Large intestine (tissue), 3 donors: ENCODE results near the gene GUCD1. TPM values are rescaled to one million over a fixed set of nuclear protein-coding genes. Genes with fewer than 3 reads are reported as not detected.
"Not testable (repeated sequence)": the region's sequence is repeated elsewhere in the genome, so short reads cannot be mapped to it uniquely, and the experiment has no call there.

Experiments used
- DNase-seq, 2 donors: peaks; one replicate each; pipeline versions ENCODE4 v3.0.0 to v3.0.0-alpha.2; 2013
- H3K27ac ChIP-seq: one replicate; pipeline ENCODE4 v1.5.1; 2013; ENCODE audit warnings: low read length
- H3K27me3 ChIP-seq: 2 replicates; pipeline ENCODE4 v1.6.1; 2013; ENCODE audit warnings: low read length; ENCODE audit not compliant: control insufficient read depth, insufficient read depth
- H3K36me3 ChIP-seq: 2 replicates; pipeline ENCODE4 v1.6.1; 2013; ENCODE audit warnings: low read length; ENCODE audit not compliant: control insufficient read depth, insufficient read depth
- H3K4me1 ChIP-seq: one replicate; pipeline ENCODE4 v1.6.1; 2013; ENCODE audit warnings: low read length; ENCODE audit not compliant: control insufficient read depth, insufficient read depth
- H3K4me3 ChIP-seq: one replicate; pipeline ENCODE4 v1.5.1; 2013; ENCODE audit warnings: low read length
- H3K9me3 ChIP-seq: one replicate; pipeline ENCODE4 v1.6.1; 2013; ENCODE audit warnings: mild to moderate bottlenecking, low read depth, low read length, moderate library complexity; ENCODE audit not compliant: control insufficient read depth
- WGBS: methylation state at CpG from one replicate; pipeline ENCODE4 v1.1.5; 2013; ENCODE audit warnings: low lambda C conversion rate; ENCODE audit not compliant: insufficient coverage; 5-methylcytosine and 5-hydroxymethylcytosine counted together
- polyA plus RNA-seq: library from polyadenylated mRNA; unstranded; fragments of 120-200 nt; gene quantifications from one replicate; pipeline ENCODE4 v1.2.1, GENCODE V29; 2013

GUCD1 gene
- polyA plus RNA-seq, 1 donor: 140 TPM

GRCh38 chr22:24548812-24549211, 6.1 kb downstream of the GUCD1 start:
- Histone ChIP-seq H3K36me3 (peaks cover 74% of the 10 kb centered on the region), H3K4me1 (peaks cover 51% of the 10 kb centered on the region), H3K9me3 (no peaks in the 10 kb centered on the region), H3K4me3 (no peak overlapping the region), H3K27me3 (no peaks in the 10 kb centered on the region), H3K27ac (no peak overlapping the region)
- WGBS: no CpG with 5 or more reads among the region's 4 CpGs
- no peak for DNase-seq

DNA sequence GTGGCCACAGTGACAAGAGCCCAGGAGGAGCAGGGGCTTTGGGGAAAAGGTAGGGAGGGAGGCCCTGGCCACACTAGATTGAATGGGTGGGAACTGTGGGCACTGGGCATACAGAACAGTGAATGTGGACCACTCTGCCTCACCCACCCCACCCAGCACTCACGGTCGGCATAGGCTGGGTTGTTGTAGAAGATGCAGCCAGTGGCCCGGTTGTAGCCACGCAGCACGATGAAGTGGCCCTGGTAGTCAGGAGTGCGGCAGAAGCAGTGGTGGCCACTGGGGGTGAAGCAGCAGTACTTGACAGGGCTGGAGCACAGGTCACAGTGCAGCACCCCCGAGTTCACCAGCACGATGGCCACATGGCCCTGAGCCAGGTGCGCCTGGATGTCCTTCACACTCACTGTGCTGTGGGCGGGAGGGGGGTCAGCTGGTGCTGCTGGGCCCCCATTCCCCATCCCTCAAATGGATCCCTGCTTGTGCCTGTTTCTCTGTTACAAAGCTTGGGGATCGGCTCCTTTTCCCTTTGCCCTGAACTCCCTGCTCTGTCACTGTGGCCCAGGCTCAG, 11.2 kb downstream of the GUCD1 start:
- Histone ChIP-seq H3K9me3 (no peaks in the 10 kb centered on the region), H3K36me3 (peaks cover 90% of the 10 kb centered on the region), H3K4me3 (no peak overlapping the region), H3K27me3 (no peaks in the 10 kb centered on the region), H3K4me1 (peaks cover 6% of the 10 kb centered on the region), H3K27ac (no peak overlapping the region)
- no peak for DNase-seq
- WGBS: no CpG with 5 or more reads among the region's 11 CpGs

DNA sequence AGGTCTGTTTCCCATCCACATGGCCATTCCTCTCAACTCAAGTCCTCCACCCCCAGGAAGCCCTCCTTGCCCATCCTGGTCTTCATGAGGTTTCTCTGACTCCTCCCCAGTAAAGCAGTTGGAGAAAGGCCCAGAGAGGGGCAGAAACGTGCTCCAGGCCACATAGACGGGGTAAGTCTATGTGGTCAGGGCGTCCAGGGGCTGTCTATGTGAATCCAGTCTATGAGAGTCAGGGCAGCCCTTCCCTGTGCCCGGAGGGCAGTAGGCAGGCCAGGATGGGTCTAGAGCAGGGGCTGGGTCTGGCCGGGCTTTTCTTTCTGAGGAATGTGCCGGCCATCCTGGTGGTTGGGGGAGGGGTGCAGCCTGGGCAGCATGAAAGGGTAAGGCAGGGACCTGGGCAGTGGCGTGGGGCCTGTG, 11.7 kb downstream of the GUCD1 start:
- Histone ChIP-seq H3K36me3 (peaks cover 85% of the 10 kb centered on the region), H3K4me3 (no peak overlapping the region), H3K4me1 (peaks cover 6% of the 10 kb centered on the region), H3K27me3 (no peaks in the 10 kb centered on the region), H3K9me3 (no peaks in the 10 kb centered on the region), H3K27ac (no peak overlapping the region)
- WGBS: no CpG with 5 or more reads among the region's 7 CpGs
- no peak for DNase-seq

- no peak overlapping the region for H3K4me3 ChIP-seq
- H3K27me3 ChIP-seq: no peaks in the 10 kb centered on the region
- H3K4me1 ChIP-seq: peaks cover 6% of the 10 kb centered on the region
- no CpG with 5 or more reads among the region's 9 CpGs for WGBS
- no peaks in the 10 kb centered on the region for H3K9me3 ChIP-seq
- DNase-seq: no peak
- H3K27ac ChIP-seq: no peak overlapping the region
- peaks cover 84% of the 10 kb centered on the region for H3K36me3 ChIP-seq
Measured at GRCh38 chr22:24542641-24543040, 12.3 kb downstream of the GUCD1 start.

DNA sequence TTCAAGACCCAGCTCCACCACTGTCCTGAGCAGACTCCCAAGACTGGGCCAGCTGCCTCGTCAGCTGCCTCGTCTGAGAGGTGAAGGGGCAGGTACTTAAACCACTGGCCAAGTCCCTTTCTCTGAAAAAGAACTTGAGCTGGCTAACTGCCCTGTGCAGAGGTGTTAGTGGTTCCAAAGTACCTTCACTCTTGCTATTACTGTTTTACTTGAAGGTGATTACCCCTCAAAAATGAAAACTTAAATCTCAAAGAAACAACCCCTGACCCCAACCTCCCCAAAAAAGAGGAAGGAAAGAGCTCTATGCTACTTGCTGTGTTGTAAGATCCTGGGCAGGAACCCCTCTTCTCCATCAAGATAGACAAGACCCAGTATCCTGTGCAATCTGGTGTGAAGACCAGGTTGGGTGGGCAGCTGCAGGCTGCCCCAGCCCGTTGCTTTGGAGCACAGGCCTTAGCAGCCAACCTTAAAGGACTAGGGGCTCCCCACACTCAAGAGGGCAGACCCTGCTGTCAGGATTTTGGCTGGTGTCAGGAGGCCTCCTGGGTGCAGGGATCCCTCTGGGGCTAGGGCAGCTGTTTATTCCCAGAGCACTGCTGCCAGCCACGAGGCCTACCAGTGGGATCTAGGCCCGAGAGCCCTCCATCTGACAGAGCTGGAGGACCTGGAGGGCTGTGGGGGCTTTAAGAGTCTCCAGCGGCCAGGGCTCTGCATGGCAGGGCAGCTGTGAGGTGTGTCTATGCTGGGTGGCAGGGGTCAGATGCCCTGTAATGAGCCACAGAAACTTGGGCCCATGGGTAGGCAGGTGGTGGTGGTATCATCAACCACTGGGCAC, 13.0 kb downstream of the GUCD1 start:
- no peaks in the 10 kb centered on the region for H3K27me3 ChIP-seq
- no peak overlapping the region for H3K27ac ChIP-seq

GRCh38 chr22:24540470-24540869, 14.5 kb downstream of the GUCD1 start:
- H3K27me3 ChIP-seq: no peaks in the 10 kb centered on the region
- peaks cover 73% of the 10 kb centered on the region for H3K36me3 ChIP-seq
- H3K9me3 ChIP-seq: no peaks in the 10 kb centered on the region
- no CpG with 5 or more reads among the region's 2 CpGs for WGBS
- H3K27ac ChIP-seq: no peak overlapping the region
- no peaks in the 10 kb centered on the region for H3K4me1 ChIP-seq
- no peak overlapping the region for H3K4me3 ChIP-seq
- DNase-seq: no peak

More for the DNA sequence above, 13.0 kb downstream of the GUCD1 start:
- no peaks in the 10 kb centered on the region for H3K9me3 ChIP-seq
- H3K4me3 ChIP-seq: no peak overlapping the region
- WGBS: no CpG with 5 or more reads among the region's 6 CpGs
- no peak for DNase-seq
- peaks cover 5% of the 10 kb centered on the region for H3K4me1 ChIP-seq
- H3K36me3 ChIP-seq: peaks cover 77% of the 10 kb centered on the region

- Histone ChIP-seq H3K27ac (no peak overlapping the region), H3K36me3 (peaks cover 32% of the 10 kb centered on the region), H3K27me3 (no peaks in the 10 kb centered on the region), H3K4me3 (no peak overlapping the region), H3K9me3 (no peaks in the 10 kb centered on the region), H3K4me1 (peaks cover 17% of the 10 kb centered on the region)
- DNase-seq: no peak
- WGBS: no CpG with 5 or more reads among the region's 3 CpGs
Measured at GRCh38 chr22:24536089-24536488, 18.8 kb downstream of the GUCD1 start.

GRCh38 chr22:24535348-24535747, 19.6 kb downstream of the GUCD1 start:
- Histone ChIP-seq H3K27me3 (no peaks in the 10 kb centered on the region), H3K36me3 (peaks cover 25% of the 10 kb centered on the region), H3K27ac (no peak overlapping the region), H3K4me1 (peaks cover 19% of the 10 kb centered on the region), H3K9me3 (no peaks in the 10 kb centered on the region), H3K4me3 (no peak overlapping the region)
- no CpG with 5 or more reads among the region's 4 CpGs for WGBS
- DNase-seq: no peak

GRCh38 chr22:24532075-24532474, 22.9 kb downstream of the GUCD1 start:
- no CpG with 5 or more reads among the region's 1 CpG for WGBS
- H3K4me1 ChIP-seq: peaks cover 19% of the 10 kb centered on the region
- DNase-seq: peak in 1 of 2 donors; percentile 66
- H3K27ac ChIP-seq: peak overlapping the region; percentile 40
- no peak overlapping the region for H3K4me3 ChIP-seq
- peaks cover 8% of the 10 kb centered on the region for H3K36me3 ChIP-seq
- no peaks in the 10 kb centered on the region for H3K9me3 ChIP-seq
- no peaks in the 10 kb centered on the region for H3K27me3 ChIP-seq

DNA sequence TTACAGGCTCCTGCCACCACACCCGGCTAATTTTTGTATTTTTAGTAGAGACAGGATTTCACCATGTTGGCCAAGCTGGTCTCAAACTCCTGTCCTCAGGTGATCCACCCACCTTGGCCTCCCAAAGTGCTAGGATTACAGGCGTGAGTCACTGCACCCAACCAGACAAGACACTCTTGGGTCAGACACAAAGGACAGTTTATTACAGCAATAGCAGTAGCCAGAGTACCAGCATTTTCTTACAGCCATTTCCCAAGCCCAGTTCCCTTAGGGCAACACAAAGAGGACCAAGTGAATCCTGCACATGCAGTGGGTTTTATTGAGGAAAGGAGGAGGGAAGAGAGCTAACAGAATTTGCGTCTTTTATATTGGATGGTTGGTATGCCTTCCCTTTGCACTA, 24.0 kb downstream of the GUCD1 start:
- peak overlapping the region; percentile 40 for H3K27ac ChIP-seq
- H3K27me3 ChIP-seq, H3K9me3 ChIP-seq, H3K4me3 ChIP-seq, H3K36me3 ChIP-seq: not testable (repeated sequence)
- WGBS: no CpG with 5 or more reads among the region's 3 CpGs
- peaks cover 19% of the 10 kb centered on the region for H3K4me1 ChIP-seq
- peak in 1 of 2 donors; percentile 66 for DNase-seq
